ENCODE results near the gene ADAMTS17. TPM values are rescaled to one million over a fixed set of nuclear protein-coding genes. Genes with fewer than 3 reads are reported as not detected.
A peak's percentile ranks its signal among the peaks of the same experiment; 100 is the strongest.
"Not testable (repeated sequence)": the region's sequence is repeated elsewhere in the genome, so short reads cannot be mapped to it uniquely, and the experiment has no call there.

The ADAMTS17 gene
- total and polyA plus RNA-seq, 8 donors: 4.2 to 16.4 (median 10.8) TPM

GRCh38 chr15:99930696-99931095 lies 411.1 kb downstream of the ADAMTS17 start:
- FAIRE-seq: no peak
- Histone ChIP-seq H3K4me1 (no peaks in the 10 kb centered on the region), H3K4me3 (no peak overlapping the region), H3K36me3 (no peaks in the 10 kb centered on the region), H3K27ac (no peak overlapping the region), H3K27me3 (no peaks in the 10 kb centered on the region), H3K9me3 (no peaks in the 10 kb centered on the region)
- ATAC-seq: no peak
- no peak for TF ChIP-seq CTCF (IDR thresholded peaks at IDR 0.05)
- no peak for DNase-seq
- intact Hi-C loops (cut with DNase I): loop anchor here in 2 of 3 donors (10.0 kb wide), 1 partner anchor 404 kb away; no protein-coding TSS in a partner anchor
- WGBS, 2 donors: 86 to 88% methylated on average over 1 of the region's 1 CpG

GRCh38 chr15:99929266-99929665 lies 412.5 kb downstream of the ADAMTS17 start:
- no peak overlapping the region for H3K4me3 ChIP-seq
- FAIRE-seq (no peak), ATAC-seq (no peak), DNase-seq (no peak)
- WGBS, 2 donors: 93 to 94% methylated on average over 11 of the region's 11 CpGs
- no peak for TF ChIP-seq CTCF (IDR thresholded peaks at IDR 0.05)
- no peaks in the 10 kb centered on the region for H3K27me3 ChIP-seq
- intact Hi-C loops (cut with DNase I): no loop called here
- H3K27ac ChIP-seq: no peak overlapping the region
- no peaks in the 10 kb centered on the region for H3K9me3 ChIP-seq
- H3K36me3 ChIP-seq: no peaks in the 10 kb centered on the region
- no peaks in the 10 kb centered on the region for H3K4me1 ChIP-seq

- FAIRE-seq (no peak), ATAC-seq (peak; percentile 85 to 97 (median 94)), DNase-seq (peak; percentile 82 to 95 (median 84))
- peak; percentile 35 to 65 (median 53) for TF ChIP-seq CTCF (IDR thresholded peaks at IDR 0.05)
- Histone ChIP-seq H3K4me3 (peak overlapping the region in 1 of 4 donors; percentile 45), H3K27me3 (no peaks in the 10 kb centered on the region), H3K36me3 (no peaks in the 10 kb centered on the region), H3K4me1 (no peaks in the 10 kb centered on the region), H3K9me3 (no peaks in the 10 kb centered on the region), H3K27ac (peak overlapping the region in 3 of 4 donors; percentile 50 to 65 (median 53))
- 6 to 10% methylated on average over 34 to 38 of the region's 38 CpGs for WGBS, 2 donors
- intact Hi-C loops (cut with DNase I): no loop called here
These were observed 413.3 kb downstream of the ADAMTS17 start for GRCh38 chr15:99928429-99928981.

- H3K4me1 ChIP-seq; H3K36me3 ChIP-seq; FAIRE-seq; H3K9me3 ChIP-seq; ATAC-seq; DNase-seq; intact Hi-C loops (cut with DNase I); H3K27ac ChIP-seq; H3K4me3 ChIP-seq; H3K27me3 ChIP-seq: not testable (repeated sequence)
- no CpG with 5 or more reads among the region's 48 CpGs for WGBS, 2 donors
These were observed 415.2 kb downstream of the ADAMTS17 start for GRCh38 chr15:99926532-99926931.

GRCh38 chr15:99925661-99926461 lies 415.9 kb downstream of the ADAMTS17 start:
- DNase-seq: peak; percentile 71 to 89 (median 81)
- no peak for FAIRE-seq
- Histone ChIP-seq H3K27me3 (no peaks in the 10 kb centered on the region), H3K36me3 (no peaks in the 10 kb centered on the region), H3K4me1 (peaks cover 0 to under 1% (median 0%) of the 10 kb centered on the region in 3 donors), H3K9me3 (no peaks in the 10 kb centered on the region), H3K4me3 (peak overlapping the region in 3 of 4 donors; percentile 2 to 34 (median 25)), H3K27ac (peak overlapping the region in 1 of 4 donors; percentile 46)
- 20% methylated on average over 27 to 32 of the region's 33 CpGs for WGBS, 2 donors
- no peak for TF ChIP-seq CTCF (IDR thresholded peaks at IDR 0.05)
- intact Hi-C loops (cut with DNase I): no loop called here
- peak; percentile 82 to 84 (median 84) for ATAC-seq
